Midbrain (tissue), 1 donor: ENCODE results near the gene PTBP1.
A peak's percentile ranks its signal among the peaks of the same experiment; 100 is the strongest.

ENCODE experiments used
- DNase-seq: peaks from one replicate; lab custom pipeline; 2025; lab: John Stamatoyannopoulos, UW

The PTBP1 gene

DNA sequence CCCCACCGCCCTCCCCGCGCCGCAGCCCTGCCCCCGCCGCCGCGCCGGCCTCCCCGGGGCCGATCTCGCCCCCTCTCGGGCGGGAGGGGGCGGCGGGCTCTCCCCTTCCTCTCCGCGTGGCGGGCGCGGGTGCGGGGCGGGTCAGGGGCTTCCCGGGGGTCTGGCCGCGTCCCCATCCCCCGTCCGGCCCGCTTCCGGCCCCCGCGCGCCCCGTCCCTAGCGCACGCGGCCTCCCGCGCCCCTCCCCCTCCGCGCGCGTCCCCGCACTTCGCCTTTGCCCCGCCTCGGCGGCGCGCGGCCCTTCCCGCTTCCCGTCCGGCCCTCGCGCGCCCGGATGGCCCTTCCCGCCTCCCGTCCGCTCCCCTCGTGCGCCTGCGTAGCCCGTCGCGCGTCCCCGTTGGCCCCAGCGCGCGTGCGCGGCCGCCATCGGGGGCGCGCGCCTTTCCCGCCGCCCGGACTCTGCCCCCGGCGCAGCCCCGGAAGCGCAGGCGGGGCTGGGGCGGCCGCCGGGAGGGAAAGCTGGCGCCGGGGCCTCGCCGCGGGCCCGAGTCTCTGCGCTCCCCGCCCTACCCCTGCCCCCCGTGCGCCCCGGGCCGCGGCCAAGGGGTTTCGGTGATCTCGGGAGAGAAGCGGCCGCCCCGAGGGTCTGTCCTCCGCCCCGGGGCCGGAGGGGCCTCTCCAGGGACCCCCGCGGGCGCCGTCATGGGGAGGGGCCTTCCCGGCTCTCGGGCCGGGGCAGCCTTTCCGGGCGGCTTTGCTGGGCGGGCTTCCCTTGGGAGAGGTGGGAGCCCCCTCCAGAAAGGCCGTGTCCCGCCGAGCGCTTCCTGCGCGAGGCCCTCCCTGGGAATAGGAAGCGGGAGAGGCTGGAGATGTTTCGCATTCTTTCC lies 519 bp downstream of the PTBP1 start:
- peak; percentile 81 for DNase-seq

DNA sequence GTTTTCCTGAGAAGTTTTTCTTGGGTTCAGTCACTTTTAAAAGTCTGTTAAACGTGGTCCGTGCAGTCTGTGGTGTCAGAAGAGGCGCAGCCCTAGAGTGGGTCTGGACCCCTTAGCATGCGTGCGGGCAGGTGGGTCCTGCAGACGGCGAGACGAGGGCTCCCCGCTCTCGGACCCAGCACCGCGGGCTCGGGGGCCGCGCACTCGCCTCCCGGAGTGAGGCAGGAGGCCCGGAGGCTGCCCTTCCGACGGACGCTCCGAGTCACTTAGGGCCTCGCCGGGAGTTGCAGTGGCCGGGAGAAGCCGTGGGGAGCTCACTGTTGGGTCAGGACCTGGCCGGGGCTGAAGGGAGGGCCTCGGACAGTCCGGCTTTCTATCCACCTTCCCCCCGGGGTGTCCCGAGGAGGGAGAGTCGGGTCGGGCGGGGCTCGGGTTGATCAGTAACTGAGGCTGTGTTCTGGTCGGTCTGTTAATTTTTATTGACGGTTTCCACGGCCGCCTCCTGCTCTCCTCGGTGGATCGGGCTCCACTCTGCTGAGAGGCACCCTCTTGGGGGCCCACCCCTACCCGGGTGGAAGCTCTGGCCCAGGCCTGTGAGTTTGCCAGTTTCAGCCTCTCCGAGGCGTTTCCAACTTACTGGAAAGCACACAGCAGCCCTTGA lies 1.3 kb downstream of the PTBP1 start:
- no peak for DNase-seq

DNA sequence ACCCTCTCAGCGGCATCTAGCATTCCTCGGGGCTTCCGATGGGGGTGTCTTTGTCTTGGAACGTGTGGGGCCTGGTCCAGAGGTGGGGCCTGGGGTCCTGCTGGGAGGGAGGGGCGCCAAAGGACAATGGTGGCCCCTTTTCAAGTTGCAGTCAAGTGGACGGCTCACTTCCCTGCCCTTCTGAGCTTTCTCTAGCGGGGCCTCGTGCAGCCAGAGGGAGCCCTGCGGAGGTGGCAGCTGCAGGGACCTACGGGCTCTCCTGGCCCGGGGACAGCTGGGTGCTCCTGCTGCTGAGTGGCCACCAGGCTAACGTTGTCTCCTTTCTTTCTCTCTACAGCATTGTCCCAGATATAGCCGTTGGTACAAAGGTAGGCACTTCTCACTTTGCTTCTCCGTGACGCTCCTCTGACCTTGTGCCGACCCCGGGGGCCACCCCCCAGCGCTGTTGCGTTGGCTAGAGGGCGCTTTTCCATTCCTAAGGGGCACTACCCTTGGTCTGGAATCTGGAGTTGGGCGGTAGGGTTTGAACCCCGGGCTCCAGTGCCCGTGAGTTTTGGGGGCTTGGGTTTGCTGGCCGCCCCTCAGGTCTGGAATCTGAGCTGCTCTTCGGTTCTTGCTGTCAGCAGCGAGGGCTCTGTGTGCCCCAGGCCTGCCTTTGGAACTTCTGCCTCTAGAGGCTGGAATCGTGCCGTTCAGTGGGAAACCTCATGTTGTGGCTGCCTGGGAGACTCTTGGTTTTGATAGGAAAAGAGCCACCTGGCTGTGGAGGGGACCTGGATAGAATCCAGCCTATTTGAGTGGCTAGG lies 2.0 kb downstream of the PTBP1 start:
- DNase-seq = no peak

DNA sequence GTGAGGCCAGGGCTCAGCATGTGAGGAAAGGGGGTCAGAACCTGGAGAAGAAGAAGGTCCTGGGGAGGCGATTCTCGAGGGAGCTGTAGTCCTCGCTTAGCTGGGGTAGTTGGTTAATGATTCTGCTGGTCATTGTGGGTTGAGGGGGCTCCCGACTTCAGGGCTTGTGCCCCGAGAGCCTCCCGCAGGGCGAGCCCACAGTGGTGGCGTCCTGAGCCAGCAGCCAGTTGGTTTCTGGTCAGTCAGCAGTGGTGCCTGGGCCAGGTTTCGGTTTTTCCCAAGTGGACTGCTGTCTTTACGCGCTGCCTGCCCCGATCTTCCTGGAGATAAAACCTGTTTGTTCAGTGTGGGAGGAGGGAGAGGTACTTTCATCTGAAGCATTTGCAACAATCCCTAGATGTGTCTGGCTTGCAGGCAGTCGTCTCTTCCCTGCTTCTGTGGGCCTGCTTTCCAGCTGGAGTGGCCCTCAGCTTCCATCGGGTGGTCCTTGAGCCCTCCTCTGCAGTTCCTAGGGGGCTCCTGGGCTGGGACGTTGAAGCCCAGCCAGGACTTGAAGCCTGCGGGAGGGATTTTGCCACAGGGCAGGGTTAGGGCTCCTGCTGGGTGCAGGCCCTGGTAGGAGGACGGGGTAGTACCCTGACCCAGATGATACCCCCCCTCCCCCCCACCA lies 3.2 kb downstream of the PTBP1 start:
- DNase-seq = no peak

DNA sequence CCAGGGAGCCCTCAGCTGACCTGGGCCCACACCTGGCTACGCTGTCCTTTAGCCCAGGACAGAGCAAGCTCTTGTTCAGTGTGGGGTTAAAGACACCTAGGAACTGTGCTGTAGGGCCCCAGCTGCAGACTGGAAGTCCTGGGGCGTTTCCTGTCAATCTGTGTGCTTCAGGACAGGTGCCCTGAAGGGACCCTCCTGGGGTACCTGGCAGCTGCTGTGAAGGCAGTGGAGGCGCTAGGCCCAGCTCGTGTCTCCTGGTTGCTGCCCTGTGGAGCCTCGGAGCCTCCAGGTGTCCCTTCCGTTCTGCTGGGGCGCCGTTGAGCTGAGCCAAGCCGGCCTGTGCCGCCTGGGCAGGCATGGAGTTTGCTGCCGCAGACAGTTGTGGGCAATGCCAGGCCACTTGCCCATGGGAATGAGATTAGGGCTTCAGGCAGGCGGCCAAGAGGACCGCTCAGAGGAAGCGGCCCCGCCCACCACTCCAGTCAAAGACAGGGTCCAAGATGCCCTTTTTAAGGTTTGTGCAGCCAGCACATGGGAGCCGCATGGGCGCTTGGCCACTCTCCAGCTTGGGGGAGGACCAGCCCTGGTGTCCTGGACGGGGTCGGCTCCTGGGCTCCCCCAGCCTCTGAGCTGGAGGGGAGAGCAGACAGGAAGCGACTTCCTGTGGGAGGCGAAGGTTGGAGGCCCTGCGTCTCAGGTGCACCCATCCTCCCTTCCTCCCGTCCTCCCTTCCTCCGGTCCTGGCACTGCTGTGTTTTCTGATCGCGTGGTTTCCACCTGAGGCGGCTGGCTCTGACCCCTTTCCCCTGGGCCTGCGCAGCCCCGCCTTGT lies 4.0 kb downstream of the PTBP1 start:
- no peak for DNase-seq

DNA sequence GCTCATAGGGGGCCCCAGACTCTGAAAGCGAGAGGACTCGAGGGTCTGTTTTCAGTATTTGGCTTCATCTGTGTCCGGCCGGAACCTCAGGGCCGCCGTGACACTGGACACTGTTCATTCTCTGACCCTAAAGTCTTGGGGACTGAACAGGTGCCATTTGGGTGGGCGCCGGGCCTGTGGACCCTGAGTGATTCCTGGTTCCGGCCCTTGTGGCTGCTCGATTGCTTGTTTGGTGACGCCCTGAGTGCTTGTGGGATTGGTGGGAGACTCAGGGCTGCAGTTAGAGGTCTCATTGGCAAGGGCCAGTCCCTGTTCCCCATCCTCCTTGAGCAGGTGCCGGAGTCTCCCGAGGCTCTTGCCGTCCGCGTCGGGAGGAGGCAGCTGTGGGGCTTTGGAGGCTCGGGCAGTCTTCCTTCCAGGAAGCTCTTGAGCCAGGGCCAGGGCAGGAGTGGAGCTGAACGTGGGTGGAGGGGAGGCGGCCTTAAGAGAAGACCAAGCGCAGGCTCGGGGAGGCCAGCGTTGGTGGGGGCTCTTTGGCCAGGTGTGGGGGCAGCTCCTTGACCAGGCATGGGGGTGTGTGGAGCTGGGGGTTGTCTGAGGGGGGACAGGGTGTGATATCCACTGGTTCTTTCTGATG lies 4.7 kb downstream of the PTBP1 start:
- no peak for DNase-seq

DNA sequence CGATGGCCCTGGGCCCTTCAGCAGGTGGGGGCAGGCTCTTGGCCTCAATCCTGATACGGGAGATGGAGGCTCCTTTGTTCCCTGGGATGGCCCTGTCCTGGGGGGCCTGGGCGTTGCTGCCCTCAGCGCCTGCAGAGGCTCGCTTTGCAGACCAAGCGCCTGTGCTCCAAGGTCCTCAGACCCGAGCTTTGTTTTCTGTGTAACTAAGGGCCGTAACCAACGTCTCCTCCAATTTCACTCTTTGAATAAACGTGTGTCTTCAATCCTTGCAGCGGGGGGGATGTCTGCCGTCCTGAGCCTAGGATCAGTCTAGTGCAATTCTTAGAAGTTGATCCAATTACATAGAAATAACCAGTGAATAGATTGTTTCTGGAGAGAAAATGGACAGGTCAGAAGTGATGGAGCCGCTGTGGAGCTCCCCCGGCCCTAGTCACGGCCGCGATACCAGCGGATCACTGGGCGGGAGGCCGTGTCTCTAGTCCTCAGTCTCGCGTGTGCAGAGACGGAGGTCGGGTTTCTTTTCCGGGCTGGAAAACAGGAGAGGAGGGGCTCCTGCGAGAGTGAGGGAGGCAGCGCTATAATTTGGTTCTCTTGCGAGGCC lies 5.3 kb downstream of the PTBP1 start:
- no peak for DNase-seq

DNA sequence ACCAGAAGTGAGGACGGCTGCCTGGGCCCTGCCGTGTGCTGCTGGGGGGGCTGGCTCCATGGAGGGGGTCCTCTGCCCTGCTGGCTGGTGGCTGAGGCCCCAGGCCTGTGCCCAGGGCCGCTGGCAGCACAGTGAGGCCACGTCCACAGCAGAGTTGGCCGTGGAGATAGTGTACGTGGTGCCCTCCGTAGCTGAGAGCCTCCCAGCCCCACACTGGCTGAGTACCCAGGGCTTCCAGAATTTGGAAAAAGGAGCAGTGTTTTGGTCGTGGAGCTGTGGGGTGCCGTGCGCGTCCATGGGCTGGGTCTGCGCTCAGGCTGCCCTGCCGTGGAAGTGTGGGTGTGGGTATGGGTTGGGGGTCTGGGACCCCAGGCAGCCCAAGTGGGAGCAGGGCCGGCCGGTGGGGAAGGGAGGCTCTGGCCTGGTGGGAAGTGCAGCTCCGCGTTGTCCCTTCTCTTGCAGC lies 5.9 kb downstream of the PTBP1 start:
- no peak for DNase-seq

DNA sequence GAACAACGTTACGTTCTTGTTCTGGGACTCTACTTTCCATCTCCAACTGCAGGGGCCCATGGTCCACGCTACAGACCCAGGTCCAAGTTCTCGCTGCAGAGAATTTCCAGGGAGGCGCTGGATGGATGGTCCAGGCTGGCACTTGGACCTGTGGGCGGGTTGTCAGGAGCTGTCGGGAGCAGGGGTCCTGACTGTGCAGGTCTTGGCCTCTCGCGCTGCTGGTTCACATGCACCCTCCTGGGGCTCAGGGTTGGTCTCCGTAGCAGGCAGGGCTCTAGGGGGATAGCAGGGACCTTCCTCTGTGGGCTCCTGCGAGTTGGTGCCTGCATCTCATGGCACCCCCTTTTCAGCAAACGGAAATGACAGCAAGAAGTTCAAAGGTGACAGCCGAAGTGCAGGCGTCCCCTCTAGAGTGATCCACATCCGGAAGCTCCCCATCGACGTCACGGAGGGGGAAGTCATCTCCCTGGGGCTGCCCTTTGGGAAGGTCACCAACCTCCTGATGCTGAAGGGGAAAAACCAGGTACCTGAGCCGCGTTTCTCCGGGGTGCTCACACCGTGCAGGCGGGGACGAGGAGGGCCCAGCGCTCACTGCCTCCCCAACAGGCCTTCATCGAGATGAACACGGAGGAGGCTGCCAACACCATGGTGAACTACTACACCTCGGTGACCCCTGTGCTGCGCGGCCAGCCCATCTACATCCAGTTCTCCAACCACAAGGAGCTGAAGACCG lies 6.6 kb downstream of the PTBP1 start:
- no peak for DNase-seq

DNA sequence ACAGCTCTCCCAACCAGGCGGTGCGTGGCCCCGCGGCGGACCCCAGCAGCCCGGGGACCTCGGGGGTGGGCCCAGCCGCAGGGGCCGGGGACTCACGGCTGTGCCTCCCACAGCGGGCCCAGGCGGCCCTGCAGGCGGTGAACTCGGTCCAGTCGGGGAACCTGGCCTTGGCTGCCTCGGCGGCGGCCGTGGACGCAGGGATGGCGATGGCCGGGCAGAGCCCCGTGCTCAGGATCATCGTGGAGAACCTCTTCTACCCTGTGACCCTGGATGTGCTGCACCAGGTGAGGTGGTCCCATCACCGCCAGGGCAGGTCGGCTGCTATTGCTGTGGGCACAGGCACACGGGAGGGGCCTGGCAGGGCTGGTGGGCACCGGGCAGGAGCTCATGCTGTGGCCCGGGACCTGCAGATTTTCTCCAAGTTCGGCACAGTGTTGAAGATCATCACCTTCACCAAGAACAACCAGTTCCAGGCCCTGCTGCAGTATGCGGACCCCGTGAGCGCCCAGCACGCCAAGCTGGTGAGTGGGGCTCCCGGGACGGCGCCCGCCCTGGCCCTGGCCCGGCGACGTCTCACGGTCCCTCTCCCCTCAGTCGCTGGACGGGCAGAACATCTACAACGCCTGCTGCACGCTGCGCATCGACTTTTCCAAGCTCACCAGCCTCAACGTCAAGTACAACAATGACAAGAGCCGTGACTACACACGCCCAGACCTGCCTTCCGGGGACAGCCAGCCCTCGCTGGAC lies 7.3 kb downstream of the PTBP1 start:
- no peak for DNase-seq

DNA sequence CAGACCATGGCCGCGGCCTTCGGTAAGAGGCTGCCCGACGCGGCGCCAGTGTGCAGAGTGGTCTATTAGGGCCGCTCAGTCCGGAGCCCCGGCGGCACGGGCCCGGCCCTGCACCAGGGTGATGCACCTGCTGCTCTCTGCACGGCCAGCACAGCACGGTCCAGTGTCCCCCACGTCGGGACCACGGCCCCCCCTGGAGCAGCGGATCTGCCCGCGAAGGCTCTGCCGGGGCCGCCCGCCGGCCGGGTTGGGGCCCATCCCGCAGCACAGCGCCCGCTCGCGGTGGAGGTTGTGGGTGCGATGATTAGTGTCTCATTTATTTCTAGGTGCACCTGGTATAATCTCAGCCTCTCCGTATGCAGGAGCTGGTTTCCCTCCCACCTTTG lies 7.9 kb downstream of the PTBP1 start:
- DNase-seq = no peak

DNA sequence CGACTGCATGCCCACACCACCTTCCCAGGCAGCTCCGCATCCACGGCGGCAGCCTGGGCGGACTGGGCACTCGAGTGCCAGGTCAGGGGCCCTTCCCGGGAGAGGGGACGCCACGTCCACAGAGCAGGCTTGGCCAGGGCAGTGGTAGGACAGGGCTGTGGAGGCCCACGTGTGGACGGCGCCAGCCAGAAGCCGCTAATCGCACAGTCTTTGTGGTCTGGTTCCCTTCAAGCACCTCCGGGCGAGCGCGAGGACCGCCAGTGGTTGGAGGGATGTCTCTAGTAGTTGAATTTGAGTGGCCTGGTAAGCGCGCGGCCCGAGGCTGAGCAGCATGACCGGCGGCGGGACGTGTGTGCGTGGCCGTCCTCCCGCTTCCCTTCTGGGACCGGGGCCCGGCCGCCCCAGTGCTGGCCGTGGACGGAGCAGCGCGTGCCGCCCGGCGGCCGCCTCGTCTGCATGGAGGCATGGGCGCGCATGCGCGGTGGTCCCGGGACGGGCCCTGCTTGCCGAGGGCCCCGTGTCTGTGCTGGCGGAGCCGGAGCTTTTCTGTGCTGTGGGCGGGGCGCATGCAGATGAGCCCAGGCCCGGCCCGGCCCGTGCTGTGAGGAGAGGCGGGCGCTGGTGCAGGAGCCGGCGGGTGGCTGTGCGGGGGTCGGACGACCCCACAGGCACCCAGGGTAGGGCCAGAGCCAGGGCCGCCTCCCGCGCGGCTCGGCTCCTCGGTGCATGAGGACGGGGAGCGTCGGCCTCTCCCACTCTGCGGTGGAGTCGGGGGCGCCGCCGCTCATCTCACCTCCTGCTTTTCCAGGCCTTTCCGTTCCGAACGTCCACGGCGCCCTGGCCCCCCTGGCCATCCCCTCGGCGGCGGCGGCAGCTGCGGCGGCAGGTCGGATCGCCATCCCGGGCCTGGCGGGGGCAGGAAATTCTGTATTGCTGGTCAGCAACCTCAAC lies 8.6 kb downstream of the PTBP1 start:
- DNase-seq = no peak

DNA sequence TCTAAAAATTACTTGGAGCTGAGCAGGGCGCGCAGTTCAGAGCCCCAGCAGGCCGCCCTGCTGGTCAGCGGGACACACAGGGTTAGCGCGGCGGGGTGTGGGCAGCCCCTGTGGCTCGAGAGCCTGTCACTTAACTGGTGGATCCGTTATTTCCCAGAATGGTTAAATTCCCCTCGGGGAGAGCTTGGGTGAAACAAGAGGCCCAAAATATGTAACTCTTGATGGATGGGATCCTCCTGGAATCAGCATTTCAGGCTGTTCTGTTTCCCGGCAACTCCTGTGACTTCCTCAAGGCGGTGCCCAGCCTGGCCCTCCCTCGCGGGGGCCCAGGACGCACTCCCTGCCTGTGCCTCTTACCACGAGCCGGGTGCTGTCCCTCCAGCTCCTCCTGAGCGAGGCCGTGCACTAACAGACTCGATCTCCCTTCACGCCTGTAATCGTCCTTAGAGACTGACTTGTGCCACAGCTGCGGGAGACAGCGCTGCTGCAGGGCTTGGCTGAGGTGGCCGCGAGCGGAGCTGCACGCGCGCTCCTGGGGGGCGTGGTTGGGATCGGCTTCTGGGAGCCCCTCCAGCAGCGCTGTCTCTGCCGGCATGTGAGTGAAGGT lies 9.7 kb downstream of the PTBP1 start:
- no peak for DNase-seq

DNA sequence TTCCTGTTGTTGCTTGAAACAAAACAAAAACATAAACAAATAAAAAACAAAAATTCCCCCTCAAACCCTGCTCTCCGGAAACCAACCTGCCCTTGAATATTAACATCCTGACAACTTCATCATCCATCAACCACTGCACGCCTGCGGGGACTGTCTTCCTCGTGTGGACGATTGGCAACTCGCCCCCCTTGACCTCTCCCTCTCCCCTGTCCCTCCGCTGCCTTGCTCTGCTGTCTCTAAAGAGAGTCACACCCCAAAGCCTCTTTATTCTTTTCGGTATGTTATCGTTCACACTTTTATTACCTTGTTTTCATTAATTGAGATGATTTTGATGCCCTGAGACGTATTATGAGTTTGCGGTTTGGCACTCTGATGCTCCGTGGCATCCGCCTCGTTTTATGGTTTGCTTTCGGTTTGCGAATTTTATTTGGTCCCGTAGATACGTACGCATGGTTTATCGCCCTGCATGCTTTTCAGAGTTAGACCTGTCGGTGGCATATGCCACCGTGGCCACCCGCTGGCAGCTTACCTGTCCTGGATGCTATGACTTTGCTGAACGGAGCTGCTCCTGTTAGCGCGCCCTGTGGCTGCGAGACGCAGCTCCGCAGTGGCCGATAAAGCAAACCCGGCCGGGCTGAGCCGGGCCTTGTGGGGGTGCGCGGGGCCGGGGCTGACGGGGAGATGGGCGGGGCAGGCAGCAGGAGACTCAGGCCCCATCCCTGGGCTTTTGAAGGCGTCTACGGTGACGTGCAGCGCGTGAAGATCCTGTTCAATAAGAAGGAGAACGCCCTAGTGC lies 10.6 kb downstream of the PTBP1 start:
- DNase-seq = no peak

DNA sequence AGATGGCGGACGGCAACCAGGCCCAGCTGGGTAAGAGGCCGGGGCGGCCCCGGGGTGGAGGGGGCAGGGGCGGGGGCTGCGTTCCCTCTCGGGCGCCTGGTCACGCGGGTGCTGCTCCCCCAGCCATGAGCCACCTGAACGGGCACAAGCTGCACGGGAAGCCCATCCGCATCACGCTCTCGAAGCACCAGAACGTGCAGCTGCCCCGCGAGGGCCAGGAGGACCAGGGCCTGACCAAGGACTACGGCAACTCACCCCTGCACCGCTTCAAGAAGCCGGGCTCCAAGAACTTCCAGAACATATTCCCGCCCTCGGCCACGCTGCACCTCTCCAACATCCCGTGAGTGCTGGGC lies 11.1 kb downstream of the PTBP1 start:
- no peak for DNase-seq

DNA sequence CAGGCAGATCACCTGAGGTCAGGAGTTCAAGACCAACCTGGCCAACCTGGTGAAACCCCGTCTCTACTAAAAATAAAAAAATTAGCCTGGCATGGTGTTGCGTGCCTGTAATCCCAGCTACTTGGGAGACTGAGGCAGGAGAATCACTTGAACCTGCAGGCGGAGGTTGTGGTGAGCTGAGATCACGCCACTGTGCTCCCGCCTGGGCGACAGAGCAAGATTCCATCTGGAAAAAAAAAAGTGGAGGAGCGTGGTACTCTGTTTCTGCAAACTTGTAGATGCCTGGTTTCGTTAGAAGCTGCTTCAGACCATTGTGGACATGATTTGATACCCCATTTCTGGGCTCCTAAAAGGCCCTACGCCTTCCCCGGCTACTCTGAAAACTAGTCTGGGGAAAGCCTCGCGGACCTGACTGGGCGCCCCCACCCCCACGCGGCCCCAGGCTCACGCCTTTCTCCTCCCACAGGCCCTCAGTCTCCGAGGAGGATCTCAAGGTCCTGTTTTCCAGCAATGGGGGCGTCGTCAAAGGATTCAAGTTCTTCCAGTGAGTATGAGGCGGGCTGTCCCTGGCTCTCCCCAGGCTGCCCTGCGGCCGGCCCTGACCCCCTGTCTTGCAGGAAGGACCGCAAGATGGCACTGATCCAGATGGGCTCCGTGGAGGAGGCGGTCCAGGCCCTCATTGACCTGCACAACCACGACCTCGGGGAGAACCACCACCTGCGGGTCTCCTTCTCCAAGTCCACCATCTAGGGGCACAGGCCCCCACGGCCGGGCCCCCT lies 13.0 kb downstream of the PTBP1 start:
- no peak for DNase-seq
